Activated CD8-positive, alpha-beta T cell treated with anti-CD3 and anti-CD28 coated beads for 36 hours (primary cell): ENCODE data around the gene TEX50. TPM values are rescaled to one million over a fixed set of nuclear protein-coding genes. Genes with fewer than 3 reads are reported as not detected.
"Not testable (repeated sequence)": the region's sequence is repeated elsewhere in the genome, so short reads cannot be mapped to it uniquely, and the experiment has no call there.

Experiments used
- ATAC-seq: fragments of 200-7000 bp; cut with Tn5 transposase; one replicate; pipeline ENCODE4 v1.10.0; 2021; ENCODE audit warnings: mild to moderate bottlenecking, moderate library complexity
- CTCF ChIA-PET: fragments of 350-600 bp; sonication (Branson Sonifier 250); formaldehyde crosslinking; loops from one replicate; lab custom pipeline; 2021; ENCODE audit warnings: antibody characterized with exemption; lab: Charles Lee
- POLR2A ChIA-PET: fragments of 350-600 bp; sonication (Branson Sonifier 250); formaldehyde crosslinking; loops from one replicate; lab custom pipeline; 2021; ENCODE audit warnings: antibody characterized with exemption; lab: Charles Lee
- DNase-seq: peaks from one replicate; pipeline ENCODE4 v3.0.0-alpha.2; 2020
- H3K27ac Mint-ChIP-seq: one replicate; pipeline ENCODE4 v1.8.0; 2021; ENCODE audit warnings: mild to moderate bottlenecking, mixed read lengths
- H3K27me3 Mint-ChIP-seq: one replicate; pipeline ENCODE4 v1.8.0; 2021; ENCODE audit warnings: mixed read lengths
- H3K36me3 Mint-ChIP-seq: one replicate; pipeline ENCODE4 v1.8.0; 2021; ENCODE audit warnings: low read depth, mixed read lengths
- H3K4me1 Mint-ChIP-seq: one replicate; pipeline ENCODE4 v1.8.0; 2021; ENCODE audit warnings: low read depth, mixed read lengths
- H3K4me3 Mint-ChIP-seq: one replicate; pipeline ENCODE4 v1.8.0; 2021; ENCODE audit warnings: mild to moderate bottlenecking, moderate library complexity, mixed read lengths
- H3K9me3 Mint-ChIP-seq: one replicate; pipeline ENCODE4 v1.8.0; 2021; ENCODE audit warnings: mixed read lengths
- intact Hi-C: fragments of 100-400 bp; cut with micrococcal nuclease; formaldehyde crosslinking; loops from one replicate; pipeline ENCODE4 v1.10.0; 2022
- total RNA-seq, 2 experiments: library from RNA; stranded (reverse); gene quantifications; one replicate each; pipeline ENCODE4 v1.2.3, GENCODE V29; 2021
- TF ChIP-seq, protein P1 (sequence below): fragments of 200-600 bp; IDR thresholded peaks from one replicate; pipeline ENCODE4 v1.8.0; 2022; ENCODE audit warnings: antibody characterized with exemption, mild to moderate bottlenecking

The TEX50 gene
- total RNA-seq, 2 experiments from 2014 or later, result not detected

DNA sequence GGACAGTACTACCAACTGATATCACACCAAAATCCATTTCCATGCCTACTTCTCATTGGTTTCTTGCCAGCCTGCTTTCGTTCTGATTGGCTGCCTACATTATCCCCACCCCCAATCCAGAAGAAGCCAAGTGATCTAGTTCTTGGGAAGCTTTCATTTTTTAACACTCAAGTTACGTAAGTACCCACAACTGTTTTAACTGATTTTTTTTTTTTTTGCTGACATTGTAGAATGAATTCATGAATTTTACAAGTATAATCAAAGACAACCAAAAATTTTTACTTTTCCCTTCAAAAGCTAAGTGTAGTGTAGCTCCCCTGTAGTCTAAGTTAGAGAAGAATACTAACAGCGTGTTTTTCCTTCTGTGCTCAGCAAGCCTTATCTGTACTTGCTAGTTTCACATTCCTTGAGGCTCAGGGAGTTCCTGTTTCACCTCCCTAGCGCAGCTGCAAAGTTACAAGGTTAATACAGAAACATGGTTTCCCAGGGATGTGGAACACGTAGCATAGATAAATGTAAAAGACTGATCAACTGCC is 32.0 kb upstream of the TEX50 start, which contains the start of gene SLC9C2:
SLC9C2 (minus strand) TSS at position 17 of the 536 bp plus-strand sequence. CDS start 1,296 bp downstream, outside the sequence.
- H3K9me3 Mint-ChIP-seq, result no peaks in the 10 kb centered on the region
- H3K4me3 Mint-ChIP-seq, result no peak within 1 kb of the TSS
- H3K36me3 Mint-ChIP-seq, result no peaks in the 10 kb centered on the region
- ChIA-PET CTCF (no interaction called here), POLR2A (no interaction called here)
- TF ChIP-seq, protein P1, sequence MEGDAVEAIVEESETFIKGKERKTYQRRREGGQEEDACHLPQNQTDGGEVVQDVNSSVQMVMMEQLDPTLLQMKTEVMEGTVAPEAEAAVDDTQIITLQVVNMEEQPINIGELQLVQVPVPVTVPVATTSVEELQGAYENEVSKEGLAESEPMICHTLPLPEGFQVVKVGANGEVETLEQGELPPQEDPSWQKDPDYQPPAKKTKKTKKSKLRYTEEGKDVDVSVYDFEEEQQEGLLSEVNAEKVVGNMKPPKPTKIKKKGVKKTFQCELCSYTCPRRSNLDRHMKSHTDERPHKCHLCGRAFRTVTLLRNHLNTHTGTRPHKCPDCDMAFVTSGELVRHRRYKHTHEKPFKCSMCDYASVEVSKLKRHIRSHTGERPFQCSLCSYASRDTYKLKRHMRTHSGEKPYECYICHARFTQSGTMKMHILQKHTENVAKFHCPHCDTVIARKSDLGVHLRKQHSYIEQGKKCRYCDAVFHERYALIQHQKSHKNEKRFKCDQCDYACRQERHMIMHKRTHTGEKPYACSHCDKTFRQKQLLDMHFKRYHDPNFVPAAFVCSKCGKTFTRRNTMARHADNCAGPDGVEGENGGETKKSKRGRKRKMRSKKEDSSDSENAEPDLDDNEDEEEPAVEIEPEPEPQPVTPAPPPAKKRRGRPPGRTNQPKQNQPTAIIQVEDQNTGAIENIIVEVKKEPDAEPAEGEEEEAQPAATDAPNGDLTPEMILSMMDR, result no peak
- no peaks in the 10 kb centered on the region for H3K27me3 Mint-ChIP-seq
- intact Hi-C loops, result no loop called here
- ATAC-seq (no peak), DNase-seq (no peak)
- H3K27ac Mint-ChIP-seq, result no peak within 1 kb of the TSS
- H3K4me1 Mint-ChIP-seq, result peaks cover 9% of the 10 kb centered on the region

DNA sequence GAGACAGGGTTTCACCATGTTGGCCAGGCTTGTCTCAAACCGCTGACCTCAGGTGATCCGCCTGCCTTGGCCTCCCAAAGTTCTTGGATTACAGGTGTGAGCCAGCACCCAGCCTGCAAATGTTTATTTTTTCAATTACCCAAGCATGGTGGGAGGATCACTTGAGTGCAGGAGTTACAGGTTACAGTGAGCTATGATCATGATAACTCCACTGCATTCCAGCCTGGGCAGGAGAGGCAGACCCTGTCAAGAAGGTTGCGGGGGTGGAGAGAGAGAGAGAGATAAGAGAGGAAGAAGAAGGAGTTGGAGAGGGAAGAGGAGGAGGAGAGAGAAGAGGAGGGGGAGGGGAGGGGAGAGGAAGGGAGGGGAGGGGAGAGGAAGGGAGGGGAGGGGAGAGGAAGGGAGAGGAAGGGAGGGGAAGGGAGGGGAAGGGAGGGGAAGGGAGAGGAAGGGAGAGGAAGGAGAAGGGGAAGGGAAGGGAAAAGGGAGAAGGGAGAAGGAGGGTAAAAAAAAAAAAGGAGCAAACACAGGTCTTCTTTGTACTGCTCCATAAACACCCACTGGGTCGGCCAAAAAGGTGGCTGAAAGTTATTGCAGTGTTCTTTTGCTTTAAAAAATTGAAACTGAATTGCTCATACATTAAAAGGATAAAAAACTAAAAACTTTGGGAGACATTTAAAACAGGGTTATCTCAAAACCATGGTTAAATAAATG is 26.5 kb upstream of the TEX50 start:
- no peaks in the 10 kb centered on the region for H3K4me1 Mint-ChIP-seq
- ATAC-seq (no peak), DNase-seq (no peak)
- no peaks in the 10 kb centered on the region for H3K27me3 Mint-ChIP-seq
- intact Hi-C loops, result no loop called here
- no peak overlapping the region for H3K4me3 Mint-ChIP-seq
- CTCF ChIA-PET, result no interaction called here
- TF ChIP-seq, protein P1, result no peak
- no peaks in the 10 kb centered on the region for H3K36me3 Mint-ChIP-seq
- H3K27ac Mint-ChIP-seq, result no peak overlapping the region
- no peaks in the 10 kb centered on the region for H3K9me3 Mint-ChIP-seq
- POLR2A ChIA-PET, result no interaction called here

DNA sequence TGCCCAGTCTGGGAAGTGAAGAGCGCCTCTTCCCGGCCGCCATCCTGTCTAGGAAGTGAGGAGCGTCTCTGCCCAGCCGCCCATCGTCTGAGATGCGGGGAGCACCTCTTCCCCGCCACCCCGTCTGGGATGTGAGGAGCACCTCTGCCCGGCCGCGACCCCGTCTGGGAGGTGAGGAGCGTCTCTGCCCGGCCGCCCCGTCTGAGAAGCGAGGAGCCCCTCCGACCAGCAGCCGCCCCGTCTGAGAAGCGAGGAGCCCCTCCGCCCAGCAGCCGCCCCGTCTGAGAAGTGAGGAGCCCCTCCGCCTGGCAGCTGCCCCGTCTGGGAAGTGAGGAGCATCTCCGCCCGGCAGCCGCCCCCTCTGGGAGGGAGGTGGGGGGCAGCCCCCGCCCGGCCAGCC is 22.1 kb upstream of the TEX50 start:
- H3K27ac Mint-ChIP-seq, POLR2A ChIA-PET, CTCF ChIA-PET, ATAC-seq, DNase-seq, H3K9me3 Mint-ChIP-seq, H3K36me3 Mint-ChIP-seq, H3K27me3 Mint-ChIP-seq, H3K4me3 Mint-ChIP-seq, H3K4me1 Mint-ChIP-seq, intact Hi-C loops: not testable (repeated sequence)

DNA sequence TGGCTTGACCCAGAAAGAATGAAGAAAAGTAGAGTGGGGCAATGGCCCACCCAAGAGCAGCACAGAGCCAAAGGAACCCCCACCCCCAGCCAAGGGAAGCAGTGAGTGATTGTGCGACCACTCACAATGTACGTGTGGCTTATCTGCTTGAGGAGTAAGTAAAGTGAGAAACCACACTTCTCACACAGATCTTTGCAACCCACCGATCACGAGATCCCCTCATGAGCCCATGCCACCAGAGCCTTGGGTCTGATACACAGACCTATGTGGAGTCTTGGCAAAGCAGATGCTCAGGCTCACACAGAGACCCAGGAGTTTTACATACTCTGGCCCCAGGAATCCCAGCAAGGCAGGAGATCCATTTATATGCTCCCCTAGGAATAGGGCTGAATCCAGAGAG is 18.3 kb upstream of the TEX50 start:
- intact Hi-C loops, result no loop called here

DNA sequence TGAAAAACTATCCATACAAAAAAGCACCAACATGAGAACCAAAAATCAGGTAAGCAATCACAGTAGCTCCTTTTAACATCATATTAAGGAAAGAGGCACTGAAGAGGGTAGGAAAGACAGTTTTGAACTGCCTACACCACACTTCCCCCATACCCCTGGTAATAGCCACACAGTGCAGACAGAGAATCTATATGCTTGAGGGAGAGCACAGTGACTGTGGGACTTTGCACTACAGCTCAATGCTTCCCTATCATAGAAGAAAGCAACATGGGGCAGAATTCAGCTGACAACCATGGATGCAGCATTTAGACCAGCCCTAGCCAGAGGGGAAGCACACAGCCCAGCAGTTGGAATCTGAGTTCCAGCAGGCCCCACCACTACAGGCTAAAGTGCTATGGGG is 7.9 kb upstream of the TEX50 start:
- Mint-ChIP-seq H3K4me1 (no peaks in the 10 kb centered on the region), H3K27ac (no peak overlapping the region), H3K36me3 (no peaks in the 10 kb centered on the region), H3K27me3 (no peaks in the 10 kb centered on the region), H3K4me3 (no peak overlapping the region), H3K9me3 (peaks cover 2% of the 10 kb centered on the region)
- TF ChIP-seq, protein P1, result no peak
- no peak for ATAC-seq
- intact Hi-C loops, result no loop called here
- ChIA-PET CTCF (interaction anchor here (1.7 kb wide), 1 partner anchor 196 kb away, joined by 6 read pairs; no protein-coding TSS in a partner anchor), POLR2A (no interaction called here)
- no peak for DNase-seq

More for the DNA sequence above, 18.3 kb upstream of the TEX50 start:
- Mint-ChIP-seq H3K4me3 (no peak overlapping the region), H3K4me1 (no peaks in the 10 kb centered on the region), H3K27ac (no peak overlapping the region), H3K36me3 (peaks cover 6% of the 10 kb centered on the region), H3K27me3 (no peaks in the 10 kb centered on the region), H3K9me3 (peaks cover 15% of the 10 kb centered on the region)
- ChIA-PET CTCF (no interaction called here), POLR2A (no interaction called here)
- DNase-seq (no peak), ATAC-seq (no peak)
- TF ChIP-seq, protein P1, result no peak
